ENCODE results near the gene FUOM.

Gene FUOM

GRCh38 chr10:133349577-133350011, 8.2 kb downstream of the FUOM start:
- no peak for DNase-seq

- no peak for DNase-seq
Observed at GRCh38 chr10:133349160-133349568, 8.7 kb downstream of the FUOM start.

DNA sequence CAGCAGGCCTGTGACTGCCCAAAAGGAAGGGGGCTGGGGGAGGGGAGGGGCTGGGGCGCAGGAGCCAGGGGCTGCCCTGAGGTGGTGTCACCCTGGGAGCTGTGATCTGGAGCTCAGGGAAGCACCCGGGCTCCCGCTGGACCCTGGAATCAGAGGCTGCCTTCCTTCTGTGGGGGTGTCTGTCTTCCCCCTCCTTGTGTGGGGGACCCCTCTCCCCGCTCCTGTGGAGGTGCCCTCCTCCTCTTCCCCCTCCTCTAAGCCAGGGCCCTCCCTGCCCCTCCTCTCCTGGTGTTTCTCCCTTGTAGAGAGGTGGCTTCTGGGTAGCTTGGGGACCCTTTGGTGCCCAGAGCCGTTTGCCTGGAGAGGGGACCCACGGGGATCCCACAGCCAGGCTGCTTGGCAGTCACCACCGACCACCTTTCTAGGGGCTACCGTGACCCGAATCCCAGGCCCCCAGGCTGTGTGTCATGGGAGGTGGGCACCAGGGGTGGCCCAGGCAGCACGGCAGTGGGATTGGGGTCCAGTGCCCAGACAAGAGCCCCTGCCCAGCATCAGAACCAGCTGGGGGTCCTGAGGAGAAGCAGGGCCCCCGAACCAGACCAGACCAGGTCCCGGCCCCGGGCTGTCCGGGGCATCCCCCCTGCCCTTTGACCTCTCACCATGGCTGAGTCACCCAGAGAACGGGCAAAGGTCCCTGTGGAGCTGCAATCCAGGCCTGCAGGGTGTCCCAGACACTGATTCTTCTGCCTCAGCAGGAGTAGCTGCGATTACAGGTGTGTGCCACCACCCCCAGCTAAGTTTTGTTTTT, 9.9 kb downstream of the FUOM start:
- DNase-seq = no peak

DNA sequence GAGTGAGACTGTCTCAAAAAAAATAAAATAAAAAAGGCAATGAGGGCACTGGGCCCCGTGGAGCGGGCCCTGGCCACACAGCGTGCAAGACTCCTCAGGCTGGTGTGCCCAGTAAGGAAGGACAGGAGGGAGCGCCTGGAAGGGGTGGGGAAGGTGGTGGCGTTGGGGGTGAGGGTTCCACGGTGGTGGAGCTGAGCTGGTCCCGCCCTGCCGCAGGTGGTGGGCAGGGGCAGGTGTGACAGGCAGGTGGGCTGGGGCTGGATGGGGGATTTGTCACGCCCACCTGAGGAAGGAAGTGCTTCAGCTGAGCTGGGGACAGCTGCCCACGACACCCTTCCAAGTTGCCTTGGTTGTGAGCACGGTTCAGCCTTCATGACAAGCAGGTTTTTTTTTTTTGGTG, 11.4 kb downstream of the FUOM start:
- no peak for DNase-seq

GRCh38 chr10:133344236-133344635, 13.6 kb downstream of the FUOM start:
- no peak for DNase-seq

DNA sequence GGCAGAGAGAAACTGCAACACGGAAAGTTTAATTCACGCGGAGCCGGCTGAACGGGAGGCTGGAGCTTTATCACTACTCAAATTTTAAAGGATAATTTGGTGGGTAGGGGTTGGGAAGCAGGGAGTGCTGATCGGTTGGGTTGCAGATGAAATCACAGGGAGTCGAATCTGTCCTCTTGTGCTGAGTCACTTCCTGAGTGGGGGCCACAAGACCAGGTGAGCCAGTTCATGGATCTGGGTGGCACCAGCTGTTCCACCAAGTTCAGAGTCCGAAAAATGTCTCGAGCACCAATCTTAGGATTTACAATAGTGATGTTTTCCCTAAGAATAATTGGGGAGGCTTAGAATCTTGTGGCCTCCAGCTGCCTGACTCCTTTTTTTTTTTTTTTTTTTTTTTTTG, 14.3 kb downstream of the FUOM start:
- DNase-seq = no peak

DNA sequence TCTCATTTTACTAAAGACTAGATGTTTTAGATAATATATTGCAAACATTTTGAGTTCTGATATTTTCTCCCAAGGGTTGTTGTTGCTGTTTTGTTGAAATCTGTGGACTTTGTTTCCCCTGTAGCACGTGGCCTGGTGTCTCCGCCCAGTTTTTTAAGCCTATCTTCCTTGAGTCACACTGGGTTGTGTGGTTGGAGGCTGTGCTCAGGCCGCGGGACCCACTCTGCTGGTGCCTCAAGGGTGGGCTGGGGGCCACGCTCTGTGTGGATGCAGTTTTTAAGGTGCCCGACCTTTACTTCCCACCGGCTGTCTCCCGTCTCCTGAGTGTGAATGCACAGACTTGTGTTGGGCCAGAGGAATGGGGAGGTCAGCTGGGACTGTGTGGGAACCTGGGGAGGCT, 14.9 kb downstream of the FUOM start:
- DNase-seq = no peak

DNA sequence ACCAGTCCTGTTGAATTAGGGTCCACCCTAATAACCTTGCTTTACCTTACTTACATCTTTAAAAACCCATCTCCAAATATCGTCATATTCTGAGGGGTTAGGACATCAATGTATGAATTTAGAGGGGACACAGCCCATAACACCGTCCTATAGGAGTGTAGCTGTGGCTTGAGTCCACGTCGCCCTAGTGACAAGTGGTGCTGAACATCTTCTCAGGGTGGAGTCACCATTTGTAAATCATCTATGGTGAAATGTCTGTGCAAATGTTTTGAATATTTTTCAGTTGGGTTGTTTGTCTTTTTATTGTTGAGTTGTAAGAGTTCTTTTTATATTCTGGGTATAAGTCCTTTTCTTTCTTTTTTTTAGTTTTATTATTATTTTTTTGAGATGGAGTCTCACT, 15.8 kb downstream of the FUOM start:
- no peak for DNase-seq

- DNase-seq = no peak
Observed at GRCh38 chr10:133339708-133340380, 18.0 kb downstream of the FUOM start.

- DNase-seq = no peak
Observed at GRCh38 chr10:133338080-133339071, 19.4 kb downstream of the FUOM start.

DNA sequence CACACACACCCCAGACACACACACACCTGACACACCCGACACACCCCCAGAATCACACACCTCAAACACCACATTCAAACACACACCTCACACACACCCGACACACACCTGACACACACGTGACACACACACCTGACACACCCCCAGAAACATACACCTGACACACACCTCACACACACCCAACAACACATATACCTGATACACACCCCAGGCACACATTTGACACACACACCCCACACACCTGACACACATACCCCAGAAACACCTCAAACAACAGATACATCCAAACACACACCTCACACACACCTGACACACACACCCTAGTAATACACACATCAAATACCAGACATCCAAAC, 20.5 kb downstream of the FUOM start:
- no peak for DNase-seq

DNA sequence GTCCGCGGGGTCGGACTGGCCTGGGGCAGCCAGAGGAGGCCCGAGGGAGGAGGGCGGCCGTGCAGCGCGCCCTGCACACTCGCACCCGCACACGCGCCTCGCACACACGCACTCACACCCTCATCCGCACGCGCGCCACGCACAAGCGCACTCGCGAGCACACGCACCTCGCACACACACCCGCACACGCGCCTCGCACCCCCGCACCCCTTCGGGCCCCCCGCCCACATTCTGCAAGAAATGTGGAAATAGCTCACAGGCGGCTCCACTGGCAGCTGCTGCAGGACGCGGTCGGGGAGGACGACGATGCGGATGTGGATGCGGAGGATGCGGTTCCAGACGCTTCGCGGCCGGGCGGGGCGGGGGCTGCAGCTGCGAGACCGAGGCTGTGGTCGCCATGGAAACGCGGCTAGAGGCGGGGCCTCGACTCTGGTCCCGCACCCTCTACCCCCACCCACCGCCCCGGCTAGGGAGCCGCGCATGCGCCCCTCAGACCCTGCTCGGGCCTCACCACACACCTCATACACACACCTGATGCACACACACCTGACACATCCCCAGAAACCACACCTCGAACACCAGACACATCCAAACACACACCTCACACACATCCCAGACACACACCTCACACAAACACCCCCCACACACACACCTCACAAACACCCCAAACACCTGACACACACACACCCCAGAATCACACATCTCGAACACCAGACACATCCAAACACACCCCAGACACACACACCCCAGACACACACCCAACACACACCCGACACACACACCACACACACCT, 21.0 kb downstream of the FUOM start, which contains the start of gene CALY:
Gene CALY, minus strand, starts transcription at position 320 of the 793 bp plus-strand sequence. CDS start 7,907 bp downstream, outside the sequence.
- DNase-seq = peak; percentile 87

DNA sequence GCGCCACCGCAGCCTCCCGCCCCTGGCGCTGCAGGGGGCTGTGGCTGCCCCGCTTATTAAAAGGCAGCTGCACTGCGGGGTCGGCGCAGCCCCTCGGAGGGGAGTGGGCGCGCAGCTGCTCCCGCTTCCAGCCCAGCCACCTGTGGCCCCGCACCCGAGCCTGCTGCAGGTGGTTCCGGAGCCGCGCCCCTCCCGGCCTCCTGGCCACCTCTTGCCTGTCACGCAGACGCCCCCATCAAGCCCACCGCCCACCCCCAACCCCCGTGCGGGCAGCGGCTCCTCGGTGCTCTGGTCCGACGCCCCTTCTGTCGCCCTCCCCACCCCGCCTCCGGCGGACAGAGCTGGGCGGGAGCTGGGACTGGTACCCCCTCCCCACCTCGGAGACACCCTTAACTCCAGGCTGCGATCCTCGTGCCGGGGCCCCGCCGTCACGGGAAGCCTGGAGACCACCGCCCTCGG, 21.7 kb downstream of the FUOM start:
- no peak for DNase-seq

DNA sequence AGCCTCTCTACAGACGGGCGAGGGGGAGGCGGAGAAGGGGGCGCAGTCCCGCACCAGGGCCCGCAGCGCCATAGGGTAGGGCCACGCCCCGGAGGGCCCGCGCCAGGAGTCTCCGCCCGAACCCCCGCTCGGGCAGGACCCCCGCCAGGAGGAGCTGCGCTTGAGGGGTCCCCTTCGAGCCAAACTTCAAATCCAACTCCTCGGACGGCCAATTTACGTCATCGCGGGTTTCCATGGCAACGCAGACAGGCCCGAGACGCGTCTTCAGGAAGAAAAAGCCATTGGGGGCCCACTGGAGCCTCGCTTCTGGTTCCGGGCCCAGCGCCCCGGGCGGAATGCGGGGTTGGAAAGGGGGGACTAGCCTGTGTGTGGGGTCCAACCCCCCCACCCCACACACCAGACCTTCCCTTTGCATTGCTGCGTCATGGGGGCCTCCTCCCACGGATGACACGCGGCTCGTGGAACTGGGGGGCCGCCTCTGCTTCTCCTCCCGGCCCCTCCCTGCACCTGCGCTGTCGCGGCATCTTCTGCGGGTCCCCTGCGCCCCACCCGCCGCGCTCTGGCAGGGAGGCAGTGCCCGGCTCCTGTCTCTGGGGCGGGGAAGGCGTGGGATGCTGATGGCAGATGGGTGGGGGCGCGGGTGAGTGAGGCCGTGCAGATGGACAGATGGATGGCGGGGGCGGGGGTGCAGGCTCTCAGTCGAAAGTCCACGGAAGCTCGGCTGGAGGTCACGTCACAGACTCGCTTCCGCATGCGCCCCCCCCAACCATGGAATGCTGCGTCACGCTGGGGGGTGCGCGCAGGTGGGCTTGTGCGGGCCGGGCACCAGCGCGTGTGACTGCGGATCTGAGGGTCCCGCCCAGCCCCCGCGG, 22.3 kb downstream of the FUOM start:
- DNase-seq = peak; percentile 90

- DNase-seq = no peak
Observed at GRCh38 chr10:133334503-133335245, 23.1 kb downstream of the FUOM start.

GRCh38 chr10:133332936-133333699, 24.7 kb downstream of the FUOM start:
- DNase-seq = no peak

DNA sequence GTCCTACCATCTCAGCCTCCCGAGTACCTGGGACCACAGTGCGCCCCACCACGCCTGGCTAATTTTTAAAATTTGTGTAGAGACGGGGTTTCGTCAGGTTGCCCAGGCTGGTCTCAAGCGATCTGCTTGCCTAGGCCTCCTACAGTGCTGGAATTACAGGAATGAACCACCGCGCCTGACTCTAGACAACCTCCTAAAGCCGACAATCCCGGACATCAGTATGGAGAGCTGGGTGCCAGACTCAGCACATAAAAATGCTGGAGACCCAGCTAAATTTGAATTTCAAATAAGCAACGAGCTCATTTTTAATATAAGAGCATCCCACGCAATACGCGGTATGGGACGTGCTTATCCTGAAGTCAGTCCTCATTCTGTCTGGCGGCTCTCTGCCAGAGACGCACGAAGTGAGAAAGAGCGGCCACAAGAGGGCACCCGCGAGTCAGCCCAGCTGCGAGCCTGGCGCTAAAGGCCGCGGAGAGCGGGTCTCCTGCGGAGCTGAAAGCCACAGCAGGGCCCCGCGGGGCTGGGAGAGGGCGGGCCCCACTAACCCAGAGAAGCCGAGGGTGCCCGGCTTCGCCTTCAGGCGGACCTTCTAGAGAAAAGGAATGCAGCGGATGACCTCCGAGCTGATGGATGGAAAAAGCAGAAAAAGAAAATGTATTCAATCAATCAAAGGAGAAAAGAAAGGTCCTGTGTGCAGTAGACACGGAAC, 28.2 kb downstream of the FUOM start:
- DNase-seq = peak; percentile 86

Measured in effector CD4-positive, alpha-beta T cell (primary cell).